ENCODE results near the gene TTC28. TPM values are rescaled to one million over a fixed set of nuclear protein-coding genes. Genes with fewer than 3 reads are reported as not detected.

Gene TTC28
- total and polyA plus RNA-seq, 7 donors: 0.23 to 102 (median 46.1) TPM

GRCh38 chr22:28405588-28405987 lies 274.1 kb downstream of the TTC28 start:
- intact Hi-C loops (cut with DNase I): no loop called here
- TF ChIP-seq POLR2AphosphoS5 (IDR thresholded peaks at IDR 0.05) (no peak), POLR2A (IDR thresholded peaks at IDR 0.05) (no peak), EP300 (IDR thresholded peaks at IDR 0.05) (no peak), CTCF (IDR thresholded peaks at IDR 0.05) (no peak)
- H3K36me3 ChIP-seq: no peaks in the 10 kb centered on the region
- H3K27ac ChIP-seq: no peak overlapping the region
- no peaks in the 10 kb centered on the region for H3K9me3 ChIP-seq
- peaks cover 0 to 18% (median 7%) of the 10 kb centered on the region in 4 donors for H3K4me1 ChIP-seq
- DNase-seq: no peak
- no peaks in the 10 kb centered on the region for H3K27me3 ChIP-seq
- no peak overlapping the region for H3K4me3 ChIP-seq

GRCh38 chr22:28402539-28402938 lies 277.1 kb downstream of the TTC28 start:
- TF ChIP-seq EP300 (IDR thresholded peaks at IDR 0.05): no peak
- no peak for DNase-seq
- Histone ChIP-seq H3K4me1 (peaks cover 0 to 18% (median 8%) of the 10 kb centered on the region in 4 donors), H3K27ac (no peak overlapping the region), H3K36me3 (no peaks in the 10 kb centered on the region), H3K9me3 (no peaks in the 10 kb centered on the region), H3K27me3 (no peaks in the 10 kb centered on the region), H3K4me3 (no peak overlapping the region)
- WGBS, 2 donors: 90 to 91% methylated on average over 5 of the region's 5 CpGs
- intact Hi-C loops (cut with DNase I): no loop called here

- H3K27ac ChIP-seq: no peak overlapping the region
- intact Hi-C loops (cut with DNase I): no loop called here
- WGBS, 2 donors: 84 to 88% methylated on average over 2 of the region's 2 CpGs
- H3K9me3 ChIP-seq: no peaks in the 10 kb centered on the region
- no peak overlapping the region for H3K4me3 ChIP-seq
- TF ChIP-seq POLR2AphosphoS5 (IDR thresholded peaks at IDR 0.05): no peak
- TF ChIP-seq EP300 (IDR thresholded peaks at IDR 0.05): no peak
- TF ChIP-seq CTCF (IDR thresholded peaks at IDR 0.05): no peak
- TF ChIP-seq POLR2A (IDR thresholded peaks at IDR 0.05): no peak
- peaks cover 0 to 23% (median 11%) of the 10 kb centered on the region in 4 donors for H3K4me1 ChIP-seq
- DNase-seq: no peak
- no peaks in the 10 kb centered on the region for H3K36me3 ChIP-seq
- no peaks in the 10 kb centered on the region for H3K27me3 ChIP-seq
Observed at GRCh38 chr22:28402060-28402459, 277.6 kb downstream of the TTC28 start.

- intact Hi-C loops (cut with DNase I): no loop called here
- no peaks in the 10 kb centered on the region for H3K36me3 ChIP-seq
- 77 to 97% methylated on average over 1 of the region's 1 CpG for WGBS, 2 donors
- TF ChIP-seq CTCF (IDR thresholded peaks at IDR 0.05) (no peak), POLR2A (IDR thresholded peaks at IDR 0.05) (no peak), POLR2AphosphoS5 (IDR thresholded peaks at IDR 0.05) (no peak), EP300 (IDR thresholded peaks at IDR 0.05) (no peak)
- DNase-seq: no peak
- H3K9me3 ChIP-seq: no peaks in the 10 kb centered on the region
- H3K27ac ChIP-seq: no peak overlapping the region
- H3K4me3 ChIP-seq: no peak overlapping the region
- H3K27me3 ChIP-seq: no peaks in the 10 kb centered on the region
- H3K4me1 ChIP-seq: peaks cover 0 to 43% (median 27%) of the 10 kb centered on the region in 4 donors
Observed at GRCh38 chr22:28398981-28399380, 280.7 kb downstream of the TTC28 start.

GRCh38 chr22:28398355-28398754 lies 281.3 kb downstream of the TTC28 start:
- intact Hi-C loops (cut with DNase I): no loop called here
- no peaks in the 10 kb centered on the region for H3K36me3 ChIP-seq
- H3K9me3 ChIP-seq: no peaks in the 10 kb centered on the region
- no peak overlapping the region for H3K4me3 ChIP-seq
- no peak for TF ChIP-seq POLR2A (IDR thresholded peaks at IDR 0.05)
- no peak for TF ChIP-seq CTCF (IDR thresholded peaks at IDR 0.05)
- TF ChIP-seq POLR2AphosphoS5 (IDR thresholded peaks at IDR 0.05): no peak
- no peak for TF ChIP-seq EP300 (IDR thresholded peaks at IDR 0.05)
- H3K27ac ChIP-seq: no peak overlapping the region
- H3K4me1 ChIP-seq: peaks cover 0 to 43% (median 27%) of the 10 kb centered on the region in 4 donors
- DNase-seq: no peak
- no peaks in the 10 kb centered on the region for H3K27me3 ChIP-seq

All from sigmoid colon (tissue), 7 donors.